Fibroblast of upper back skin (primary cell): ENCODE data around the gene DYNLT2.

Experiments
- DNase-seq: peaks from one replicate; pipeline ENCODE4 v3.0.0-alpha.2; 2013

The DYNLT2 gene

GRCh38 chr6:169692516-169692915, 58.9 kb downstream of the DYNLT2 start:
- DNase-seq = no peak

- no peak for DNase-seq
These were observed 60.1 kb downstream of the DYNLT2 start for GRCh38 chr6:169691260-169691659.
